Panc1 (cell line): ENCODE data around the gene PARP15.

Source experiments
- POLR2AphosphoS5 ChIP-seq: IDR thresholded peaks from 2 replicates; pipeline ENCODE4 v1.6.1; 2012; ENCODE audit warnings: mild to moderate bottlenecking, low read depth, low read length, moderate library complexity
- SIN3A ChIP-seq: IDR thresholded peaks from 2 replicates; pipeline ENCODE4 v1.6.1; 2012; ENCODE audit warnings: low read depth, mild to moderate bottlenecking, low read length, moderate library complexity, borderline replicate concordance; ENCODE audit not compliant: insufficient read depth
- TCF7L2 ChIP-seq: IDR thresholded peaks from 2 replicates; pipeline ENCODE4 v1.6.1; 2011; ENCODE audit warnings: mild to moderate bottlenecking, low read depth, low read length, inconsistent platforms
- TF ChIP-seq, protein P1 (sequence below): fragments of 450-650 bp; IDR thresholded peaks from 2 replicates; pipeline ENCODE4 v1.5.1; 2017; ENCODE audit warnings: mild to moderate bottlenecking
- TF ChIP-seq, protein P2 (sequence below), 2 experiments: IDR thresholded peaks; 2 replicates each; pipeline ENCODE4 v1.6.1; 2011 to 2012; ENCODE audit warnings: low read depth in 2 of 2, control low read depth in 1 of 2, low read length in 1 of 2, mild to moderate bottlenecking in 1 of 2, moderate library complexity in 1 of 2; ENCODE audit not compliant: insufficient read depth in 1 of 2

DNA sequence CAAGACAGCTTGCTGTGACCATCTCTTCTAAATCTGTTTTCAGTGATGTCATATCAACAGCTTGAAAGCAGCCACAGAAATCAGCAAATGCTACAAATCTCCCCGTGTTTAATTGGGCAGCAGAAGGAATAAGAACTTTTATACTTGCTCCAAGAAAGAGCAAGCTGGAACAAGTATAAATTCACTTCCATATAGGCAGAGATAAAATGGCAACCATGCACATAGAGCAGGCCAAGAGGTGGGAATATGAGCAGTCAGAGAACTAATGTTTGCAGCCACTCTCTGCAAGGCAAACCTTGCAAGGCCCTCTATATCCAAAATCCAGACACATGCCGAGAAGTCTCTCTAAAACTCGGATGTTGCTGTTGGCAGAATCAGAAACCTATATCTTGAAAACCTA, 29.4 kb upstream of the PARP15 start:
- TF ChIP-seq, protein P1, sequence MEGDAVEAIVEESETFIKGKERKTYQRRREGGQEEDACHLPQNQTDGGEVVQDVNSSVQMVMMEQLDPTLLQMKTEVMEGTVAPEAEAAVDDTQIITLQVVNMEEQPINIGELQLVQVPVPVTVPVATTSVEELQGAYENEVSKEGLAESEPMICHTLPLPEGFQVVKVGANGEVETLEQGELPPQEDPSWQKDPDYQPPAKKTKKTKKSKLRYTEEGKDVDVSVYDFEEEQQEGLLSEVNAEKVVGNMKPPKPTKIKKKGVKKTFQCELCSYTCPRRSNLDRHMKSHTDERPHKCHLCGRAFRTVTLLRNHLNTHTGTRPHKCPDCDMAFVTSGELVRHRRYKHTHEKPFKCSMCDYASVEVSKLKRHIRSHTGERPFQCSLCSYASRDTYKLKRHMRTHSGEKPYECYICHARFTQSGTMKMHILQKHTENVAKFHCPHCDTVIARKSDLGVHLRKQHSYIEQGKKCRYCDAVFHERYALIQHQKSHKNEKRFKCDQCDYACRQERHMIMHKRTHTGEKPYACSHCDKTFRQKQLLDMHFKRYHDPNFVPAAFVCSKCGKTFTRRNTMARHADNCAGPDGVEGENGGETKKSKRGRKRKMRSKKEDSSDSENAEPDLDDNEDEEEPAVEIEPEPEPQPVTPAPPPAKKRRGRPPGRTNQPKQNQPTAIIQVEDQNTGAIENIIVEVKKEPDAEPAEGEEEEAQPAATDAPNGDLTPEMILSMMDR, result no peak
- no peak for TF ChIP-seq POLR2AphosphoS5
- TF ChIP-seq SIN3A, result no peak
- TF ChIP-seq, protein P2, sequence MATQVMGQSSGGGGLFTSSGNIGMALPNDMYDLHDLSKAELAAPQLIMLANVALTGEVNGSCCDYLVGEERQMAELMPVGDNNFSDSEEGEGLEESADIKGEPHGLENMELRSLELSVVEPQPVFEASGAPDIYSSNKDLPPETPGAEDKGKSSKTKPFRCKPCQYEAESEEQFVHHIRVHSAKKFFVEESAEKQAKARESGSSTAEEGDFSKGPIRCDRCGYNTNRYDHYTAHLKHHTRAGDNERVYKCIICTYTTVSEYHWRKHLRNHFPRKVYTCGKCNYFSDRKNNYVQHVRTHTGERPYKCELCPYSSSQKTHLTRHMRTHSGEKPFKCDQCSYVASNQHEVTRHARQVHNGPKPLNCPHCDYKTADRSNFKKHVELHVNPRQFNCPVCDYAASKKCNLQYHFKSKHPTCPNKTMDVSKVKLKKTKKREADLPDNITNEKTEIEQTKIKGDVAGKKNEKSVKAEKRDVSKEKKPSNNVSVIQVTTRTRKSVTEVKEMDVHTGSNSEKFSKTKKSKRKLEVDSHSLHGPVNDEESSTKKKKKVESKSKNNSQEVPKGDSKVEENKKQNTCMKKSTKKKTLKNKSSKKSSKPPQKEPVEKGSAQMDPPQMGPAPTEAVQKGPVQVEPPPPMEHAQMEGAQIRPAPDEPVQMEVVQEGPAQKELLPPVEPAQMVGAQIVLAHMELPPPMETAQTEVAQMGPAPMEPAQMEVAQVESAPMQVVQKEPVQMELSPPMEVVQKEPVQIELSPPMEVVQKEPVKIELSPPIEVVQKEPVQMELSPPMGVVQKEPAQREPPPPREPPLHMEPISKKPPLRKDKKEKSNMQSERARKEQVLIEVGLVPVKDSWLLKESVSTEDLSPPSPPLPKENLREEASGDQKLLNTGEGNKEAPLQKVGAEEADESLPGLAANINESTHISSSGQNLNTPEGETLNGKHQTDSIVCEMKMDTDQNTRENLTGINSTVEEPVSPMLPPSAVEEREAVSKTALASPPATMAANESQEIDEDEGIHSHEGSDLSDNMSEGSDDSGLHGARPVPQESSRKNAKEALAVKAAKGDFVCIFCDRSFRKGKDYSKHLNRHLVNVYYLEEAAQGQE (IDR thresholded peaks at IDR 0.05; ENCODE audit: insufficient read depth in 1 of 2, low read depth in 2 of 2, low read length in 1 of 2), result no peak
- no peak for TF ChIP-seq TCF7L2
